RWPE1 (cell line): Measurements from ENCODE around the gene PLXNB1.

Experiments used
- CTCF ChIA-PET: fragments of 350-600 bp; sonication (Branson Sonifier 250); formaldehyde crosslinking; extraction: SDS; loops from one replicate; lab custom pipeline; 2021; lab: Yijun Ruan, JAX
- POLR2A ChIA-PET: fragments of 400-600 bp; formaldehyde crosslinking; extraction: SDS; loops from one replicate; lab custom pipeline; 2020; ENCODE audit warnings: antibody characterized with exemption; ENCODE audit not compliant: low non-redundant PET; lab: Yijun Ruan, JAX
- DNase-seq: peaks from one replicate; pipeline ENCODE4 v3.0.0; 2012; ENCODE audit warnings: low spot score
- H3K27ac ChIP-seq: fragments of 450-650 bp; 2 replicates; pipeline ENCODE4 v1.5.1; 2017
- CTCF ChIP-seq: fragments of 450-650 bp; conservative IDR thresholded peaks from 2 replicates; pipeline ENCODE4 v1.5.1; 2017; ENCODE audit warnings: low read depth, mild to moderate bottlenecking

PLXNB1 gene

GRCh38 chr3:48419597-48419996 is 10.3 kb downstream of the PLXNB1 start:
- ChIA-PET POLR2A (no interaction called here), CTCF (interaction anchor here (1.5 kb wide), 1 partner anchor 16 kb away, joined by 11 read pairs; no protein-coding TSS in a partner anchor)
- no peak for DNase-seq
- no peak for TF ChIP-seq CTCF
- peak overlapping the region; percentile 99 for H3K27ac ChIP-seq

GRCh38 chr3:48419149-48419548 is 10.7 kb downstream of the PLXNB1 start:
- DNase-seq: no peak
- ChIA-PET CTCF (interaction anchor here (0.6 to 1.5 kb wide), 2 partner anchors 17 to 140 kb away, joined by 3 to 11 read pairs; no protein-coding TSS in a partner anchor), POLR2A (interaction anchor here (0.5 kb wide), 1 partner anchor 9 kb away, joined by 3 read pairs; no protein-coding TSS in a partner anchor)
- H3K27ac ChIP-seq: peak overlapping the region; percentile 99
- no peak for TF ChIP-seq CTCF

- POLR2A ChIA-PET: interaction anchor here (0.5 kb wide), 2 partner anchors 10 to 1146 kb away, joined by 3 read pairs; no protein-coding TSS in a partner anchor
- no peak for DNase-seq
- CTCF ChIA-PET: interaction anchor here (0.6 to 1.5 kb wide), 2 partner anchors 17 to 140 kb away, joined by 3 to 11 read pairs; no protein-coding TSS in a partner anchor
- no peak for TF ChIP-seq CTCF
- peak overlapping the region; percentile 99 for H3K27ac ChIP-seq
Observed at GRCh38 chr3:48418651-48419050, 11.2 kb downstream of the PLXNB1 start.

- TF ChIP-seq CTCF: no peak
- peak overlapping the region; percentile 99 for H3K27ac ChIP-seq
- POLR2A ChIA-PET: interaction anchor here (0.5 kb wide), 1 partner anchor 1147 kb away, joined by 3 read pairs; no protein-coding TSS in a partner anchor
- DNase-seq: no peak
- CTCF ChIA-PET: interaction anchor here (1.5 kb wide), 1 partner anchor 18 kb away, joined by 11 read pairs; no protein-coding TSS in a partner anchor
Observed at GRCh38 chr3:48418140-48418539, 11.7 kb downstream of the PLXNB1 start.

- ChIA-PET POLR2A (interaction anchor here (0.6 kb wide), 1 partner anchor 18 kb away, joined by 3 read pairs; no protein-coding TSS in a partner anchor), CTCF (no interaction called here)
- peak overlapping the region; percentile 99 for H3K27ac ChIP-seq
- TF ChIP-seq CTCF: no peak
- no peak for DNase-seq
Observed at GRCh38 chr3:48417529-48418108, 12.3 kb downstream of the PLXNB1 start.

- no peak for DNase-seq
- ChIA-PET CTCF (interaction anchor here (1.2 to 1.4 kb wide), 2 partner anchors 15 to 20 kb away, joined by 3 to 5 read pairs; no protein-coding TSS in a partner anchor), POLR2A (no interaction called here)
- TF ChIP-seq CTCF: no peak
- H3K27ac ChIP-seq: peak overlapping the region; percentile 99
Observed at GRCh38 chr3:48416546-48416945, 13.3 kb downstream of the PLXNB1 start.
